Skin of body (tissue), 2 donors: Measurements from ENCODE around the gene MAP3K4. TPM values are rescaled to one million over a fixed set of nuclear protein-coding genes. Genes with fewer than 3 reads are reported as not detected.

ENCODE experiments used
- DNase-seq: peaks from one replicate; lab custom pipeline; 2025; lab: John Stamatoyannopoulos, UW
- total RNA-seq: library from RNA; depleted of rRNA; stranded (reverse); fragments of >200 nt; gene quantifications from one replicate; pipeline ENCODE4 v1.2.3, GENCODE V29; 2014

MAP3K4 gene
- total RNA-seq, 1 donor from 2014 or later, result 45.6 TPM

DNA sequence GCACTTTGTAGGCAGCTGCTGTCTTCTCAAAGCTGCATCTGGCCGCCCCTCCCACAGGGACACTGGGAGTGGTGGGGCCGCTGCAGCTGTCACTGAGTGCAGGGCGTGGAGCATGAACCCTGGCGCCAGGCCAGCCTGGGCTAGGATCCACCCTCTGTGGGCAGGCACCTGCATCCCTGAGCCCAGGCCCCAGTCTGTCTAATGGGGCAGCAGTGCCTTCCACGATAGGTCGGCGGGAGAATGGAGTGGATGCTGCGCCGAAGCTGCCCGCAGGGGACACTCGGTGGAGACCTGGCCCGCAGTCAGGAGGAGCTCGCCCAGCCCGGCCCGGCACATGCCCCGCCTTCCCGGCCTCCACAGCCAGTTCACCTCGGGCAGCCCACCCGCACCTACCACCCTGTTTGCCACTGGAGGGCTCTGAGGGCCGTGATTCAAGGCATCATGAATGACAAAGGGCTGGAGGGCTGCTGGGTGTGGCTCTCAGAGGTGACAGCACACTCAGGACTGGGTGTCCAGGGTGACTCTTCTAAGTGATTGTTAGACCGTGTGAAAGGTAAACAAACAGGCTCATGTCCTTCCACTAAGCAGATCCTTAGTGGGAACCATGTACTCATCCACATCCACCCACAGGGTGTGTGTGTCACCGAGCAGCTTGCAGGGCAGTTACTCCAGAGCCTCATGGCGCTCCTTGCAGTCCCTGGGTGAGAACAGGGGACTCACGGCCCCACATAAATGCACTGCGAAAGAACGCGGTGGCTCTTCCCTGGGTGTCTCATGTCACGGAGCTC, 148.4 kb downstream of the MAP3K4 start:
- no peak for DNase-seq

DNA sequence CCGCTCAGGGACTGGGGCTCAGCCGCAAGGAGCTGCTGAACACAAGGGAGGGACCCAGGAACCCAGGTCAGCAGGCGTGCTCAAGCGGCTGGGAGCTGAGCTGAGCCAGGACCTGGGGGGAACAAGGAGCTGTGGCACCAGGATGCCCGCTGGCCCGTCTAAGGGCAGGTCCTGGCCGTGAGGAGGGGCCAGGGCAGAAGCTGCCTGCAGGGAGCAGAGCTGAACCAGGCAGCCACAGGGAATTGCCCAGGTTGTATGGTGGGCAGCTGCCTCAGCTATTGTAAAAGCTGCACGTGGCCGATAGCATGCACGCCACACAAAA, 148.9 kb downstream of the MAP3K4 start:
- no peak for DNase-seq

DNA sequence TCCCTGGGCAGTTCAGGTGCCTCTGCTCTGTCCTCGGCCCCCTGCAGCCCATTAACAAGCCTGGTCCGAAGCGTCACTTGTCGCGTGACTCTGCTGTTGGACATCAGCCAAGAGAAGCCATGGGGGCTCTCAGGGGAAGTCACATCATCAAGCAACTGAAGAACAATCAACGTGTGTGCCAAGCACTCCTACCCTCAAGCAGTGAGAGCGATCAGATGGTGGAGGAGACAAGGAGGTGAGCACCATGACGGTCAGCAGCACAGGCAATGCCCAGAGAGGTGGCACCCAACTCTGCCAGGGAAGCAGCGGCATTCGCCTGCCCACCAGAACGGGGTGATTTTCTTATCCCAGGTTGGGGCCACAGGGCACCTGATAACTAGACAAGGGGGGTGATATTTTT, 149.6 kb downstream of the MAP3K4 start:
- no peak for DNase-seq

- DNase-seq, result no peak
Observed at GRCh38 chr6:161142957-161143296, 151.4 kb downstream of the MAP3K4 start.

- DNase-seq, result no peak
Observed at GRCh38 chr6:161143663-161144430, 152.3 kb downstream of the MAP3K4 start.

DNA sequence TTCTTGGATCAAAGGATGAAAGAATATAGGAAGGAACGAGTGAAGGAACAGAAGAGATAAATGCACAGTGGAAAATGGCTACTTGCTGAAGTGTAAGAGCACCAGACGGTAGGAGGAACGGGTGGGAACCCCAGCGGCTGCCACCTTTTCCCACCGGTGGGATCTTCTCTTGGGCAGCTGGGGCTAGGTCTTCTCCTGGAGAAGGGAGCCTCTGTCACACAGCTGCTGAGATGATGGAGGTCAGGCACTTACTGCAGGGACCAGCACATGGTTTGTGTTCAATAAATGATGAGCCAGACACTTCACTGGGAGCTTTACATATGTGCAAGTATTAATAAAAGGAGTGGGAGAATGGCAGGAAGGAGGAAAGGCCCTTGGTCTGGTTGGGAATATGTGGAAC, 158.6 kb downstream of the MAP3K4 start:
- DNase-seq, result no peak

DNA sequence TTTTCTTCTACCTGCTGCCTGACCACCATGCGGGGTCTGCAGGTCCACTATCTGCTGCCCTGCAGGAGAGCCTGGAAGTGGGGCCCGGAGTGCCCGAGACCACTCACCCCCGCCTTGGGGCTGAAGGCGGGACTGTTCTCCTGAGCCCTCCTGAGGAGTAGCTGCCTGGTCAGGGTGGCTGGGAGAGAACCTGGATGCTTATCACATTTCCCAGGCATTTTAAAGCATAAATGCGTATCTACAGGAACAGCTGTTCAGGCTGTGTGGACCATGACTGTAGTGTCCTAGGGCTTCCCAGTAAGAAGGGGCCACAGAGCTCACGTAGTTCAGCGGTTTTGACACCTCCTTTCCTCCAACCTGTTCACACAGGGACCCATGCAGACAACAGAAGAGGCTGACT, 159.0 kb downstream of the MAP3K4 start:
- DNase-seq, result no peak

DNA sequence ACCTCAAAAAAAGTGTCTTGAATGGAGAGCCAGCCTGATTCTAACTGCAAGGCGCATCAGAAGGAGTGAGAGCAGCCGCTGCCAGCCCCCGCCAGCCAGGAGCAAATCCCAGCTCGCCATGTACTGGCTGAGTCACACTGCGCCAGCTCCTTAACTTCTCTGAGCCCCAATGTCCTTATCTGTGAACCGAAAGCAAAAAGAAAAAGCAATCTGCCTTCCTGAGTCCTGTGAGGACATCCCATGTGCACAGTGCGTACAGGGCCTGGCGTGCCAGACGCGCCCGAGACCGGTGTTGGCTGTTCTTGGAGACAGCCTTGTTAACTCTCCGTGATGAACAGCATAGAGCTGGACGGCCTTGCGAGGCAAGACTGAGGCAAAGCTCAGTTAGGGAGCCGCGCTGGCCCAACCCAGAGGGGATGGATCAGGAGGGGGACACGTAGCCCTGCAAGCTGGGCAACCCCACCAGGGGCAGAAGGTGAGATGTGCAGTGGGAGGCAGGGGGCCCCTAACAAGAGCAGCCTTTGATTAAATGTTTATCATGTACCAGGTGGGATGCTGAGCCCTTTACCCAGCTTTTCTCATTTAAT, 159.6 kb downstream of the MAP3K4 start:
- no peak for DNase-seq

DNA sequence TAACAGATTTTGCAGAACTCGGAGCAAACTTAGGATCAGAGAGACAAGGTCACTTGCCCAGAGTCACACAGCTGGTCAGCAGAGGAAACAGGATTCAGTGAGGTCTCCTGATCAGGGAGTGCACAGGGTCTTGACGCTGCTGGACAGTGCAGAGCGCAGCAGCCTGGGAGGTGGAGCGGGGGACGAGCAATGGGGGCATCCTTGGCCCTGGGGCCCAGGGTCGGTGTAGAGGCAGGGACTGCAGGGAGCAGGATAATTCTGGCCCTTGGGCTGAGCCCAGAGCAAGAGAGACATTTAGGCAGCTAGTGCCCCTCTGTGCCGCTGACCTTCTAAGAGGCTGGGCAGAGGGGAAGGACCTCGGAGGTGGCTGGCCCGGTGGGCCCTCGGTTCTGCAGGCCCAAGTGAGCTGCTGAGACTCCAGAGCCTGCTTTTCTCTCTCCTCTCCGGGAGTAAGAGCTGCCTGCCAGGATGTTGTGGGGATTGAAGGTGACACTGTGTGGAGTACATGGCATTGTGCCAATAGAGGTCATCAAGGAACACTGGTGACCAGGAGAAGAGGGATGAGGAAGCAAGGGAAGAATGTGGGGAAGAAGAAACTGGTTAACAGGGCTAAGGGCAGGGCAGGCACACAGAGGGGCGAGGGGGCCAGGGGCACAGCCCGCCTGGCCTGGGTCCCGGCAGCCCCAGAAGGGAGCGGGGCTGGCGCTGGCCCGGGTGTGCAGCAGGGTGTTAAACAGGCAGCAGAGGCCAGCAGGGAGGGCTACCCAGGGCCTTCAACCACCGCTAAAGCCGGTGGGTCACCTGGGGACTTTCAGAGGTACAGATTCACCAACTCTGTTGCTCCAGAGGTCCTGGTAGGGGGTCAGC, 160.3 kb downstream of the MAP3K4 start:
- no peak for DNase-seq

DNA sequence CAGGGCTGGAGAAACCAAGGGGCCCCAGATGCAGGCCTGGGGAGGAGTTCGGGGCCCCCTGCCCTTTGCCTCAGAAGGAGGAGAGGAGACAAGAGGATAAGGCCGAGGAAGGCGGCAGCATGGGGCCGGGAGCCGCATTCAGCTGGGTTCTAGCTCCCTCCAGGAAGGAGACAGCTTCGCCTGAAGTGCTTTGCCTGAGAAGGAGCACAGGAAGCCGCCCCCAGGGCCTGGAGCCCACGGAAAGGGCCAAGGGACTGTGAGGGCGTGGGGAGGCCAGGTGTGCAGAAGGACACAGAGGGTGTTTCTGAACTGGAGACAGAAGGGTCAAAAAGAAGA, 160.9 kb downstream of the MAP3K4 start:
- no peak for DNase-seq

DNA sequence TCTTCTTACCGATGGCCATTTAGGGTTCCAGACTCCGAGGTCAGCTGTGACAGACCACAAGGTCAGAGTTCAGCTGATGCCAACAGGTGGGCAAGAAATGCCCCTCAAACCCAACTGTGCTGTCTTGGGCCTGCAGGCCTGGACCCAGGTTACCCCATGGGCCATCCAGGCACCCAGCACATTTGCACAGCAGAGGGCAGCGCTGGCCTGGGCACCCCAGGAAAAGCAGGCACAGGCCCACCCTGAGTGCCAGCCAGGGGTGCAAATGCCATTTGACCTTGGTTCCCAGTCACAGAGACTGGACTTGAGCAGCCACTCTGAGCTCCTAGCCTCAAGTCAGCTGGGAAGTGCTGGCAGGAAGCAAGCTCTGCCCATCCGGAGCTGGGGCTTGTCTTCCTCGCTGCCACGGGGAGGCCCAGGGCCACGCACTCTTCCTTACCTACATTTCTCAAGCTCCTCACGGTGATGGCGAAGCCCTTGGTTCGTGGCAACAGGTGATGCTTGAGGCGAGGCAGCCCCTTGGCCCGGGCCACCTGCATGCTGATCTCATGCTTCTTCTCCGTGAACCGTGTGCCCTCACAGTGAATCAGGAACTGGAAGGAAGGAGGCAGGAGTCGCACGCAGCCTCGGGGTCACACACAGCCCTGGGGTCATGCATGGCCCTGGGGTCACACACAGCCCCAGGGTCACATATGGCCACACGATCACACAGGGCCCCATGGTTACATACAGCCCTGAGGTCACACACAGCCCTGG, 161.5 kb downstream of the MAP3K4 start:
- no peak for DNase-seq

DNA sequence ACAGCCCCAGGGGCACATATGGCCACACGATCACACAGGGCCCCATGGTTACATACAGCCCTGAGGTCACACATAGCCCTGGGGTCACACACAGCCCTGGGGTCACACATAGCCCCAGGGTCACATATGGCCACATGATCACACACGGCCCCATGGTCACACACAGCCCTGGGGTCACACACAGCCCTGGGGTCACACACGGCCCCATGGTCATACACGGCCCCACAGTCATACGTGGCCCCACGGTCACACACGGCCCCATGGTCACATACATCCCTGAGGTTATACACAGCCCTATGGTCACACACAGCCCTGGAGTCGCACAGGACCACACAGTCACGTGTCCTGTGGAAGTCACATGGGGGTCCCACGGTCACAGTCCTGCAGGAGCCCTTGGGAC, 162.2 kb downstream of the MAP3K4 start:
- DNase-seq, result no peak

- no peak for DNase-seq
Observed at GRCh38 chr6:161154796-161155335, 163.3 kb downstream of the MAP3K4 start.

DNA sequence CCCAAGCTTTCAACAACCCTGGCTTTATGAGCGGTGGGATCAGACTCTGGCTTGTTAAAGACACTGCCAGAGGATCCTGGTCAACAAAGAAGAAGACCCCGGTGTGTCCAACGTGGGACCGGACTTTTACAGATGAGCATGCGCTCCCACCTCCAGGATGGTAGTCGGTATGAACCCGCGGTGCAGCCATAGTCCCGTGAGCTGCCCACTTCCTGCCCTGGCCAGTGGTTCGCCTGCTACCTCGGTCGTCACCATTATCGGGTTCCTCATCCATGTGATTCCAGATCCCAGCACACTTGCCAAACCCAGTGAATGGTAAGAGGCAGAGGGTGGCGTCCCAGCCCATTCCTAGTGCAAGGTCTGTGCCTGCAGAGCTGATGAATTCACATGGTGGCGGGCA, 169.6 kb downstream of the MAP3K4 start:
- DNase-seq, result no peak

GRCh38 chr6:161161889-161162624, 170.5 kb downstream of the MAP3K4 start:
- DNase-seq, result no peak

GRCh38 chr6:161162722-161163121, 171.2 kb downstream of the MAP3K4 start:
- DNase-seq, result no peak

DNA sequence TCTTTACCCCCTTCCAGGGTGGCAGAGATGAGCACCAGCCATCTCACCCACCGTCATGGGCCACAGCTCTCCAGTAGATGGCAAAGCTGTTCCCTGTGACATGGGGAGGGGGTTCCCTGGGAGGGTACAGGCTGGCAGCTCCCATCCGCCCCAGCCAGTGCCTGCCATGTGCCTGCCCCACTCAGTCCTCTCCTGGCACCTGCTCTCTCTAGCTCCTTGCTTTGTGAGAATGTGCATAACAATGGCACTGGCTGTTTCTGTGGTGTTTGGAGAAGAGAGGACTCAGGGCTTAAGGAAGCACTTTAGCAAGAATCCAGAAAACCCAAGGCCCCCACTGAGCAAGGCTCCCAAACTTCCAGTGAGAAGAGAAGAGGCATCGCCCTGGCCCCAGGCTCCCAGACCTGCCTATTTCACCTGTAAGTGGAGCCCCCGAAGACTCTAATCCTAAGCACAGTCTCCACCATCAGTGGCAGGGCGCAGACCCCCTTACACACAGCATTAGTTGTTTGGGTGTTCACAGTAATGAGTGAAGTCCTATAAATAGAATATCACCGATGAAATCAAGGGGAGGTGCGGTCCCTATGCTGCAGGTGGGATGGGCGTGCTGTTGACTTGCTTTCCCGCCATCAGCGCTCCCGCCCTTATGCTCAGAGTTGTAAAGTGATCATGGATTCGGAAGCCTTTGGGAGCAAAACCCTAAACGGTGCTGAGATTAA, 172.1 kb downstream of the MAP3K4 start:
- no peak for DNase-seq

DNA sequence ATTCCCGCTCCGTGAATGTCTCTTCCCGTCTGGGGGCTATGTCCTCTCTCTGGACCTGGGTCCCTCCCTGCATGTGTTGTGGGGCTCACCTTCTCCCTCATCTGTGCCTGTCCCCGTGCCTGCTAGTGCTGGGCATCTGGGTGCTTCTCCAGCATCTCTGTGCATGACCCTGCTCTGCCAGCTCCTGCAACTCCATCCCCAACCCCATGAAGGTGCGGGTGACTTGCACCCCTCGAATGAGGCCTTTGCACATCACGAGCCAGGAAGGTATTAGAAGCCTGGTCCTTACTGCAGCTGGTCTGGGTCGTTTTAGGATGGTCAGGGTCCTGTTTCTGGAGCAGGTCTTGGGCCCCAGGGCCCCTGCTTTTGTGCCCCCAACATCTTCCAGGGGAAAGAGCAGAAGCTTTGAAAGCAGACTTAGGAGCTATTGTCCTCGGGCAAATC, 172.6 kb downstream of the MAP3K4 start:
- no peak for DNase-seq

- DNase-seq, result no peak
Observed at GRCh38 chr6:161166176-161166575, 174.6 kb downstream of the MAP3K4 start.

DNA sequence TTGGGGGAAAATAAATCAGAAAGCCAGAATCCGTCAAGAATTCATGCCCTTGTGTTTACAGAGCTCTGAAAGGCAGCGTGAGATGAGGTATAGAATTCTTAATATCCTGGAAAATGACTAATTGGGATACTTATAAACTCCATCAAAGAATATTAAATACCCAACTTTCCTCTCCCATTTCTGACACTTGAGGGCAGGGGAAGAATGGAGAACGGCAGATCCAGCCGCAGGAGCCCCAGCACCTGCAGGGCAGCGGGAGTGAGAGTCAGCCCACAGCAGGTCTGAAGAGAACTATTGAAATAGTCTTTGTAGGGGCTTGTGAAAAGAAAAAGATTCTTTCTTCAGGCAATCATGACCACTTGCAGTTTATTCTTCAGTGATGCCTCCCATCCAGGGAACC, 175.1 kb downstream of the MAP3K4 start:
- no peak for DNase-seq
